NCI-H146 treated with DMSO at 0.1 percent for 48 hours (cell line): ENCODE data around the gene HSF2.
A peak's percentile ranks its signal among the peaks of the same experiment; 100 is the strongest.

Experiments used
- DNase-seq: peaks from one replicate; lab custom pipeline; 2025; ENCODE audit not compliant: unreplicated experiment; lab: John Stamatoyannopoulos, UW

The HSF2 gene

GRCh38 chr6:122399348-122400120, at the start of gene HSF2:
Gene HSF2, plus strand, starts transcription at chr6:122399652. Its CDS starts 86 bp downstream, at chr6:122399738.
- DNase-seq = peak; percentile 98

GRCh38 chr6:122352981-122353664, 46.3 kb upstream of the HSF2 start:
- DNase-seq = no peak

GRCh38 chr6:122360809-122361208, 38.6 kb upstream of the HSF2 start:
- DNase-seq = peak; percentile 55

GRCh38 chr6:122361314-122361979, 38.0 kb upstream of the HSF2 start:
- peak; percentile 64 for DNase-seq

GRCh38 chr6:122363769-122364483, 35.5 kb upstream of the HSF2 start:
- DNase-seq = no peak

GRCh38 chr6:122365775-122366403, 33.6 kb upstream of the HSF2 start:
- no peak for DNase-seq

GRCh38 chr6:122367171-122367570, 32.3 kb upstream of the HSF2 start:
- DNase-seq = no peak

- no peak for DNase-seq
Measured at GRCh38 chr6:122369536-122369935, 29.9 kb upstream of the HSF2 start.

GRCh38 chr6:122372647-122373046, 26.8 kb upstream of the HSF2 start:
- no peak for DNase-seq

- DNase-seq = no peak
Measured at GRCh38 chr6:122374307-122374706, 25.1 kb upstream of the HSF2 start.

GRCh38 chr6:122376246-122376645, 23.2 kb upstream of the HSF2 start:
- DNase-seq = no peak

- peak; percentile 84 for DNase-seq
Measured at GRCh38 chr6:122381494-122382265, 17.8 kb upstream of the HSF2 start.

- no peak for DNase-seq
Measured at GRCh38 chr6:122385857-122386612, 13.4 kb upstream of the HSF2 start.

GRCh38 chr6:122388945-122389344, 10.5 kb upstream of the HSF2 start:
- DNase-seq = no peak

- peak; percentile 92 for DNase-seq
Measured at GRCh38 chr6:122389704-122390372, 9.6 kb upstream of the HSF2 start.

GRCh38 chr6:122392564-122393350, 6.7 kb upstream of the HSF2 start:
- no peak for DNase-seq

GRCh38 chr6:122393351-122393896, 6.0 kb upstream of the HSF2 start:
- DNase-seq = peak; percentile 77

- no peak for DNase-seq
Measured at GRCh38 chr6:122394016-122394415, 5.4 kb upstream of the HSF2 start.
